Stimulated activated CD8-positive, alpha-beta memory T cell treated with anti-CD3 and anti-CD28 coated beads, Interleukin-12 subunit alpha, Interleukin-12 subunit beta, amount 100 ng/mL, for 1 hour (primary cell): Measurements from ENCODE around the gene FANCI.
A peak's percentile ranks its signal among the peaks of the same experiment; 100 is the strongest.

Experiments
- DNase-seq: peaks from one replicate; pipeline ENCODE4 v3.0.0-alpha.2; 2020; ENCODE audit warnings: low read depth

FANCI gene

GRCh38 chr15:89361451-89362202, 117.8 kb downstream of the FANCI start:
- DNase-seq: peak; percentile 32

- DNase-seq: no peak
These were observed 118.7 kb downstream of the FANCI start for GRCh38 chr15:89362203-89363101.

GRCh38 chr15:89363133-89363532, 119.4 kb downstream of the FANCI start:
- no peak for DNase-seq

- no peak for DNase-seq
These were observed 120.0 kb downstream of the FANCI start for GRCh38 chr15:89363770-89364169.

DNA sequence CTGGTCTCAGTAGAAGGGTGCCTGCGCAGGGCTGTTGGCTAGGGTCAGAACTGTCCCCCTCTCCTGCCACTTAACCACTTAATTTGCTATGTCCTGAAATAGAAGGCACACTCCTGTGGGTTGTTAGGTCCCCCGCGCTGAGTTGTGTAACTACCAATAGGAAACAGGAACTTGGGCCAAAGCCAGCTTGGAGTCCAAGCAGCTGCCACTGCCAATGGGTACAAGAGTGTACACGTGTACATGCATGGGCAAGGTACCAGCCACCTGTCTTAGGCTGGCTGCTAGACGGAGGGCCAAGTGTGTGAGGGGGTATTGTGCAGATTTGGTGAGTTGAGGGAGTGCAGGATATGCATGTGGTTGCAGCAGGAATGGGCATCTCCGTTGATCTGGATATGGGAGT, 120.6 kb downstream of the FANCI start:
- DNase-seq: no peak

- DNase-seq: no peak
These were observed 121.1 kb downstream of the FANCI start for GRCh38 chr15:89364741-89365450.

DNA sequence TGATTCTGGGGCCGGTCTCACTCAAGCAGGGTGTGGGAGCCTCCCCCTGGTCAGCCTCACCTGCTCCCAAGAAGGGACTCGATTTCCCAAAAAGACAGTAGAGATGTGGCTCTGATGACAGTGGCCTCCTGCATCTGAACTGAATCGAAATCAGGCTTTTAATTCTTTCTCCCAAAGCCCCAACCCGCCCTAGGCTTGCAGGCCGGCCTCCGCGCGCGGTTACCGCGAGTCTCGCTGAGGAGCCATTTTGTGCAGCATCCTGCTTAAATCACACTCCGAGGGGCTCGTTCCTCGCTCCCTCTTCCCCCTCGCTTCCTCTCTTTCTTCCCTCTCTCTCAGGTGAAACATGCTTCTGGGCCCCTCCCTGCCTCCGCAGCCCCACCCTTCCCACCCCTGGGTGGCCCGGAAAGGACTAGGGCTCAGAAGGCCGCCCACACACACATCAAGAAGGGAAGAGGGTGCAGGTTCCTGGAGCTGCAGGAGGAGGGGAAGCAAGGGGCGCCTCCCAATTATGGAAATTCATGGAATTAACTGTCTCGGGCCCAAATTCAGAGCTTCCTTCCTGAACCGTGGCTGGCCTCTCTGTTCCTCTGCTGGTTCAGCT, 121.8 kb downstream of the FANCI start:
- no peak for DNase-seq
